Kidney (tissue), 14 donors: ENCODE results near the gene GRK6. TPM values are rescaled to one million over a fixed set of nuclear protein-coding genes. Genes with fewer than 3 reads are reported as not detected.

Source experiments
- DNase-seq, 5 donors: peaks; one replicate each; pipeline ENCODE4 v3.0.0-alpha.2; 2013 to 2020
- FAIRE-seq: peaks from 2 replicates; lab custom pipeline; 2012; peaks lifted over from hg19 to GRCh38; lab: Jason Lieb, UNC
- H3K27ac ChIP-seq, 2 donors: one replicate each; pipeline ENCODE4 v1.7.0; 2013; ENCODE audit warnings: low read depth in 2 of 2, low read length in 2 of 2, inconsistent platforms in 1 of 2
- H3K27me3 ChIP-seq: one replicate; pipeline ENCODE4 v1.7.1; 2013; ENCODE audit warnings: low read length, inconsistent platforms; ENCODE audit not compliant: control insufficient read depth, insufficient read depth
- H3K36me3 ChIP-seq, 3 donors: one replicate each; pipeline versions ENCODE4 v1.7.0 to v1.7.1; 2013; ENCODE audit warnings: low read length in 3 of 3, control low read depth in 1 of 3, inconsistent platforms in 1 of 3; ENCODE audit not compliant: insufficient read depth in 3 of 3, control insufficient read depth in 2 of 3
- H3K4me1 ChIP-seq, 3 donors: one replicate each; pipeline versions ENCODE4 v1.7.0 to v1.7.1; 2013; ENCODE audit warnings: low read length in 3 of 3, inconsistent platforms in 1 of 3, low read depth in 1 of 3; ENCODE audit not compliant: control insufficient read depth in 2 of 3, insufficient read depth in 2 of 3
- H3K4me3 ChIP-seq, 3 donors: one replicate each; pipeline versions ENCODE4 v1.7.0 to v1.8.1; 2013; ENCODE audit warnings: low read length in 3 of 3, control low read depth in 1 of 3, inconsistent platforms in 1 of 3
- H3K9ac ChIP-seq, 3 donors: one replicate each; pipeline versions ENCODE4 v1.7.0 to v1.7.1; 2013; ENCODE audit warnings: low read length in 3 of 3, control low read depth in 1 of 3, inconsistent platforms in 1 of 3
- H3K9me3 ChIP-seq, 3 donors: one replicate each; pipeline versions ENCODE4 v1.7.0 to v1.7.1; 2013; ENCODE audit warnings: low read length in 3 of 3, control low read depth in 1 of 3, inconsistent platforms in 1 of 3; ENCODE audit not compliant: control insufficient read depth in 2 of 3, insufficient read depth in 1 of 3
- CTCF ChIP-seq: IDR thresholded peaks from 3 replicates; pipeline ENCODE4 v1.5.1; 2012; ENCODE audit warnings: mild to moderate bottlenecking, moderate library complexity, borderline replicate concordance; ENCODE audit not compliant: insufficient read depth; ENCODE audit errors: extremely low read depth
- intact Hi-C: fragments of 100-400 bp; cut with DNase I; formaldehyde crosslinking; loops from one replicate; pipeline ENCODE4 v1.11.1; 2022
- polyA plus RNA-seq: library from polyadenylated mRNA; stranded (reverse); fragments of 350-450 nt; fragmentation: Illumina TruSeq; extraction: RNeasy Lipid Tissue Mini Kit (QIAGEN cat#74804); gene quantifications from one replicate; pipeline ENCODE4 v1.2.3, GENCODE V29; 2014; ENCODE audit warnings: low read depth, low replicate concordance; ENCODE audit not compliant: insufficient read depth
- total RNA-seq: library from RNA; stranded (reverse); fragmentation: NEBNext Ultra II Directional; extraction: Animal tissue kit (Norgen Biotek cat#: 25700); gene quantifications from one replicate; pipeline ENCODE4 v1.2.1, GENCODE V29; 2021
- donor health status: control.
- donor health status: control.
- donor health status: control.
- donor health status: control.
- donor health status: control.
- donor health status: DM: yes; HTN: yes; CAD: no.
- donor health status: Normal renal cell carcinoma (clear cell type).

The GRK6 gene
- total and polyA plus RNA-seq, 2 donors from 2014 or later = 9.6 to 37.8 TPM

DNA sequence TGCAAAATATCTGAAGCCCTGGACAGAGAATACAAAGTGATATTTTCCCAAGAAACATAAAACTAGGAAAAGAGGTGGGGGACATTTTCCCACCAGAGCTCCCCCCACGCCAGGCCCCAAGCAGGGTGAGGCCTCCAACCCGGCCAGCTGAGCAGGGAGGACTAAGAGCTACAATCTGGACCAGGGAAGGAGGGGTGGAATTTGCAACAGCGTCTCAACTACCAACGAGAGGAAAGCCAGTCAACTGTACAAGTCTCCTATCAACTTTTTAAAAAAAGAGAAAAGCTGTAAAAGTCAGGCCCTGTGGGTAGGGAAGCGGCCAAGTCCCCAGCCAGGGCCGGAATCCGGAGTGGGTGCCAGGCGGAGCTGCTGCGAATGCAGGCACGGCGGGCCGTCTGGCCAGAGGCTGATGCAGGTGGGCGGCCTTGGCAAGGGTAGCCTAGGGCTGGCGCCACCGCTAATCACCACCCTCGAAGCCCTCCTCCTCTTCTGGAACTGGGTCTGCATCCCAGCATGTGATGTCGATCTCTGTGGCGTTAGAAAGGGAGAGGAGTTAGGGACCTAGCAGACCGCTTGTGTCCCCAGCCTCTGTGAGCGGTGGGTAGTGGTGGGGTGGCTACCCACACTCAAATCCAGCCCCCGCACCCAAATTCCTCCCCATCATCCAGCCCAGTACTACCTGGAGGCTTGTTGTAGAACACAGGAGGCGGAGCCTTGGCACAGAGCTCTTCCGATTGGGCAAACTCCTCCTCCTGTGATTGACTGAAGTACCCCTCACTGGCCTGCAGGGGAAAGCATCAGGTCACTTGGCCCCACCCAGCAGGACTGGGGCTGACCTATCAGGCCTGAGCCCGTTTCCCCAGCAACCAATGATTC is 30.7 kb downstream of the GRK6 start:
- FAIRE-seq = no peak
- intact Hi-C loops = no loop called here

GRCh38 chr5:177457852-177458681 is 31.6 kb downstream of the GRK6 start:
- H3K36me3 ChIP-seq = no peaks in the 10 kb centered on the region
- FAIRE-seq (no peak), DNase-seq (no peak)
- peaks cover 0 to 13% (median 0%) of the 10 kb centered on the region in 3 donors for H3K4me1 ChIP-seq
- no peak overlapping the region for H3K27ac ChIP-seq
- H3K9ac ChIP-seq = no peak overlapping the region
- no peak for TF ChIP-seq CTCF
- intact Hi-C loops = no loop called here
- H3K4me3 ChIP-seq = no peak overlapping the region
- H3K27me3 ChIP-seq = no peaks in the 10 kb centered on the region
- H3K9me3 ChIP-seq = no peaks in the 10 kb centered on the region

More for the DNA sequence above, 30.7 kb downstream of the GRK6 start:
- Histone ChIP-seq H3K36me3 (no peaks in the 10 kb centered on the region), H3K9me3 (no peaks in the 10 kb centered on the region), H3K4me1 (peaks cover 0 to 13% (median 0%) of the 10 kb centered on the region in 3 donors), H3K27me3 (no peaks in the 10 kb centered on the region), H3K9ac (no peak overlapping the region), H3K4me3 (no peak overlapping the region), H3K27ac (no peak overlapping the region)
- peak; percentile 46 for TF ChIP-seq CTCF
- DNase-seq = peak; percentile 94 to 98 (median 96)

DNA sequence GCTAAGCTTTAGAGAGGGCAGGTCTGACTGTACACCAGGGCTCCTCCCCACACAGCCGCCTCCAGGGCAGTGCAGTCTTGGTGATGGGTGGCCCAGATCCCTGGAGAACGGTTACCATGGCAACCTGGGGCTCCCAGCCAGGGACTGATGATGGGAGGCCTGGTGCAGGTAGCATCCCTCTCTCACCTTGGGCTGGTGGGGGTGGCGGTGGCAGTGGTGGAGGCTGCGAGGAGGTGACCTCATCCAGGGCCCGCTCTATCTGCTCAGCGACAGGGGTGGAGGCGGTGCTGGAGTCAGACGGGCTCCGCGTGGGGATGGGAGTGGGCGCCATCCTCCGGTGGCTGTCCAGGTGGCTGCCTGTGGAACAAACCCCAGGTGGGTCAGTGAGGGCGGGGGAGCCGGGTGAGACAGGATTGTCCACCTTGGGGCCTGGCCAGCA is 32.5 kb downstream of the GRK6 start:
- no peak for TF ChIP-seq CTCF
- H3K4me1 ChIP-seq = peaks cover 0 to 10% (median 0%) of the 10 kb centered on the region in 3 donors
- DNase-seq = peak in 2 of 5 donors; percentile 80 to 81
- no peak overlapping the region for H3K4me3 ChIP-seq
- no peaks in the 10 kb centered on the region for H3K36me3 ChIP-seq
- no peaks in the 10 kb centered on the region for H3K9me3 ChIP-seq
- intact Hi-C loops = no loop called here
- FAIRE-seq = no peak
- H3K9ac ChIP-seq = no peak overlapping the region
- no peaks in the 10 kb centered on the region for H3K27me3 ChIP-seq
- no peak overlapping the region for H3K27ac ChIP-seq
